ENCODE measurements around the gene HEXIM1.
"Not testable (repeated sequence)": the region's sequence is repeated elsewhere in the genome, so short reads cannot be mapped to it uniquely, and the experiment has no call there.

The HEXIM1 gene

DNA sequence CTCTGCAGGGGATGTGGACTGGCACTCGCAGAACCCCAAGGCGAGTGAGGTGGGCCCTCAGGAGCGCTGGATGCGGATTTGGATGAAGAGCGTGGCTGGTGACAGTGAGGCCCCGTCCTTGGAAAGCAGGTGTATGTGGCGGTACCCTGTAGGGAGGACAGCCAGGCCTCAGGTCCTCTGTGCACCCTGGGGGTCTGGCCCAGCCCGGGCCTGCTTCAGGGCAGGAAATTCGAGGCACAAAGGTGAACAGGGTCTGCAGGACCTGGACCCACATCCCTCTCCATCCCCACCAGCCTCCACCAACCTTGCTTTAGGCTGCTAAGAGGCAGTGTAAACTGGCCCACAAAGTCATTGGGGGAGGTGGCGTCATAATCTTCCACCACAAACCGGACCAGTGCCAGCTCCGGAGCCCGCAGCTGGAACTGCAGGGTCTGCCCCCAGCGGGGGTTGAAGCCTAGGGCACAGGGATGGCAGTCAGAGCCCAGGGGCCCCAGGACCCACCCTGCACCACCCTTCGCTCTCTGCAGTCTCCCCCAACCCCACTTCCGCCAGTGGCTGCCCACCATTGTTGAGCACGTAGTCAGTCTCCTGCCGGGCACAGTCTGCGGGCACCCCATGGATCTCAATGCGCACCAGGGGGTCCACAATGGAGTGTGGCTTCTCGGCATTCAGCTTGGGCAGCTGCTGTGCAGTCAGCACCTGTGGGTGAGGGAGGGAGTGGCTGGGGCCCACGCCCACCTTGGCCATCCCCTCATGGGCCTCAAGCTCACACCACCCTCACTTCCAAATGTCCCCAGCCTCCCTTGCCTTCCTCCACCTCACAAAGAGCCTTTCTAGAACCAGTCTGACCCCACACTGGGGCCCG is 35.5 kb upstream of the HEXIM1 start:
- in situ Hi-C loops (cut with MboI; ENCODE audit: low sequenced_read_pairs), result no loop called here

DNA sequence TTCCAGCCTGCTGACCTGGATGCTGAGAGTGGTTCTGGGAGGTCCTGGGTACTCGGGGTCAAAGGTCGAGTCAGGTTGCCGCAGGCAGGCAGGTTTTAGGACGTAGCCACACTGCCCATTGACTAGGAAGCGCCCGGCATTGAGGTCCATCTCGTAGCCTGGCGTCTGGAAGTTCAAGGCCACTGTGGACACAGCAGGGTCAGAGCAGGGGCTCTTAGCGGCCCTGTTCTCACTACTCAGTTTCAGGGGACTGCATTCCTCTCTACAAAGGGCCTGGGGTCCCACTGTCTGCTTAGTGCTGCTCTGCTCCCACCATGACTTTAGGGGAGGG is 34.9 kb upstream of the HEXIM1 start:
- in situ Hi-C loops (cut with MboI; ENCODE audit: low sequenced_read_pairs), result no loop called here

DNA sequence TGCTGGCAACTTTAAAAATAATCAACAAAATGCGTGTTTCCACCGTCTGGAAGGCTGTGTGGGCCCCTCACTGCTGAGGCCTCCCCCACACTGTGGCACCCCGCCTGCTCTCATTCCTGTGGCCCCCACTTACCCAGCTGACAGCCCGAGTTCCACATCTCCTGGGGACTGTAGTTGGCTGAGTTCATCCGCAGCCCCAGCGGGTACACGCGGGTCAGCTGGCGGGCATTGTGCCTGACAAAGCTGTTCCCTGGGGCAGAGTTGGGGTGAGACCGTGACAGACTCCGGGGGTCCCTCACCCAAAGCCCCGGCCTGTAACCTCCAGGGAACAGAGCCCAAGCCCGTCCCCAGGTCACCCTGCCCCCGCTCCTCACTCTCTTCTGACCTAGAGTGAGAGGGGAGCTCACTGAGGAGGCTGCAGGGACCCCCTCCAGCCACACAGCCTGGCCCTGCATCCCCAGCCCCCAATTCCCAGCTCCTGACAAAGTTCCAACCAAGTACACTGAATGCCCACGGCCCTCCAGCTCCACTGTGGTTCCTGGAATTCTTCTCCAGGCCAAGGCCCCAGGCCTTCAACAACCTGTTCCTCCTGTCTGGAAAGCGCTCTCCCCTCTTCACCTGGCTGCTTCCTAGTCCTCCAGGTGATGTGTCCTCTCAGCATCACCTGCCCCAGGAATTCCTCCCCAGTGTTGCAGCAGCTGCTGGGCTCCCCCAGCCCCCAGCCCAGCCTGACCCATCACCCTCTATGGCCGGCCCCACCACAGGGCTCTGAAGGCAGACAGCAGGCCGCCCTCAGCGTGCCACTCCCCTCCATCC is 34.0 kb upstream of the HEXIM1 start:
- in situ Hi-C loops (cut with MboI; ENCODE audit: low sequenced_read_pairs), result no loop called here

DNA sequence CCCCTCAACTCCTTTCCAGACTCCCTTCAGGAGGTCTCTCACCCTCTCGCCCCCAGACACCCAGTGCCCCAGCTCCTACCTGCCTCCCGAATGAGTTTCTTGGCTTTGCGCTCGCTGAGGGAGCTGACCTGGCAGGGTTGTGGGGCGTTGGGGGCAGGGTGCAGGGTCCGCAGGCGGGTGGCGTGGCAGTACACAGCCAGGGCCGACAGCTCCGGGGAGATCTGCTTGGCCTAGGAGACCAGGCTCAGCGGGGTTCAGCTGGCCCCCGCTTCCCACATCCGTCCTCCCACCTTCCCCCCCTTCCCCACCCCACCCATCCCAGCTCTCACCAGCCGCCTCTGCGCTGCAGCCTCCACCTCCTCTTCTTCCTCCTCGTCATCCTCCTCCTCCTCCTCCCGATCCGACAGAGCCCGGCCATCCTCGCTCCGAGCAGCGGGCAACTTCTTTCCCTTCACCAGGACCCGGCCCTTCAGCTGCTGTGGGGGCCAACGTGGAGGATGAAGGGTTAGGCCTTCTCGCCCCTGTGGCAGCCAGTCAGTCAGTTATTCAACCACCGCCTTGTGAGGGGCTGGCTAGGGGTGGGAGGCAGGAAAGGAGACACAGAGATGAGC is 33.2 kb upstream of the HEXIM1 start:
- in situ Hi-C loops (cut with MboI; ENCODE audit: low sequenced_read_pairs), result no loop called here

DNA sequence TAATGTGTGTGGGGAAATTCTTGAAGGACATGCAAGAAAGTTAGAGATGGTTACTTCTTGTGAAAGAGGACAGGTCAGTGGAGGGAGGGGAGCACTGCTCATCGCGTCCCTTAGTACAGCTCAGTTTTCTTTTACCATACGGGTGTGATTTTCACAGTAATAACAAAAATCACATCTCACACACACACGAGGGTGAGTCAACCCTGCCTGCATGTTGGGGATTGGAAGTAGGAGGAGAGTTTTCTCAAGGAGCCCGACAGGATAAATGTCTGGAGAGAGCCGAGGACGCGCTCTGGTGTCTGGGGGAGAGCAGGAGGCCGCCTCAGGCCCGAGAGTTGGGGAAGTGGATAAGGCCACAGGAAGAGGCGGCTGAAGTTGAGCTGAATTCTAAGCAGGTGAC is 32.4 kb upstream of the HEXIM1 start:
- in situ Hi-C loops (cut with MboI; ENCODE audit: low sequenced_read_pairs), result no loop called here

DNA sequence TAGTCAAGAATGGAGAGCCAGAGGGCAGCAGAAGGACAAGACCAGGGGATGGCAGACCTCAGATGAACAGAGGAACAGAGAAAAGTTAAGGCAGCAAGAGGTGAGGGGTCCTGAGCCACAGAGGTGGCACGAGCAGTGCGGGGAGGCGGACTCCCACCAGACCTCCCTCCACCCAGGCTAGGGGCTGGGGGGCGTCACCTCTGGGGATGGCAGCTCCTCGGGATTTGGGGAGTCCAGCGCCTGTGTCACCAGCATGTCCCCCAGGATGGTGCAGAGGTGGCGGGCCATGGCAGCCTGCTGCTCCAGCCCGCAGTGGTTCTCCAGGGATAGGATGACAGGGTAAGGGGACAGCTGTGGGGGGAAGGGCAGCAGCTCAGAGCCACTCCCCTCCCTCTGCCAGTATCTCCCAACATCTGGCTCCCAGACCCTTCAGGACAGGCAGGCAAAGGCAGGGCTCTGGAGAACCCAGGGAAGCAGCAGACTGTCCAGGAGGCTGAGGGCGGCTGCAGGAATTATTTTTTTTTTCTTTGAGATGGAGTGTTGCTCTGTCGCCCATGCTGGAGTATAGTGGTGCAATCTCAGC is 31.8 kb upstream of the HEXIM1 start:
- in situ Hi-C loops (cut with MboI; ENCODE audit: low sequenced_read_pairs), result no loop called here

DNA sequence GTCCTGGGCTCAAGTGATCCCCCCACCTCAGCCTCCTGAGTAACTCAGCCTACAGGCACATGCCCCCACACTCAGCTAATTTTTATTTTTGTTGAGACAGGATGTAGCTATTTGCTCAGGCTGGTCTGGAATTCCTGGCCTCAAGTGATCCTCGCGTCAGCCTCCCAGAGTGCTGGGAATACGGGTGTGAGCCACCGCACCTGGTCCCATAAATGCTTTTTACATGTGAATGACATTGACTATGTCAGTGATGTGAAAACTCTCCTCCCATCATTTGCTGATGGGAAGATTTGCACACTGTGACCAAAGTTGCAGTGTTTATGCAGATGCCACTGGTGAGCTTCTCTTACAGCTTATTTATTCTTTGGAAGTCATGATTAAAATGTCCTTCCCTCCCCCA is 30.9 kb upstream of the HEXIM1 start:
- in situ Hi-C loops (cut with MboI; ENCODE audit: low sequenced_read_pairs), result no loop called here

DNA sequence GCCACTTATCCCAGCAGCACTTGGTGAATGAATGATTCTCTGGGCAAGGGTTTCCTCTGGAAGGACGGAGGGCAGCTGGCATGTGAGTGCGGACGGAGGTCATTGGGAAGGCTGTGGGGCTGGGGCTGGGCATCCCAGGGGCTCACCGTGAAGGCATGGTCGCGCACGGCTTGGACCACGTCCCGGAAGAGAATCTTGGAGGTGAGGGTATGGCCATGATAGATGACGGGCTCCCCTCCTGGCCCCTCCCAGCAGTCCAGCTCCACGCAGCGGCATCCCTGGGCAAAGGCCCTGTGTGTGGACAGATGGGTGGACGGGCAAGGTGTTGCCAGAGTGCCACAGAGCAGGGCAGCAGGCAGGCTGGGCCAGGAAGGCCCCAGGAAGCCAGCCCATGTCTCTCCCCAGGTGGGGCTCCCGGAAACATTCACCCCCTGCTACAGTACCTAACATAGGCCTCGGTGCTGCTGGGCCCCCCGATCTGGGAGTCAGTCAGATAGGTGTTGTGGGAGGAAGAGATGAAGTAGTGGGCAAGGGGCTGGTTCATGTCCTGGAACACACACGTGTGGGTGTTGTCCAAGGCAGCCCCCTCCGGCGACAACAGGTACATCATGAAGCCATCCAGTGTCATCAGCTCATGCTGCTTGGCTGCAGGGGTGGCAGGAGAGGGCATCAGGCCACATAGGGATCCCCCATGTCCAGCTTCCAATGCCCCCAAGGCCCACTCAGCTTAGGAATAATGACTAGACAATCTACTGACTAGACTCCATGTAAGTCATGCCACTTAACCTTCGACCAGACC is 30.2 kb upstream of the HEXIM1 start:
- in situ Hi-C loops (cut with MboI; ENCODE audit: low sequenced_read_pairs), result no loop called here

DNA sequence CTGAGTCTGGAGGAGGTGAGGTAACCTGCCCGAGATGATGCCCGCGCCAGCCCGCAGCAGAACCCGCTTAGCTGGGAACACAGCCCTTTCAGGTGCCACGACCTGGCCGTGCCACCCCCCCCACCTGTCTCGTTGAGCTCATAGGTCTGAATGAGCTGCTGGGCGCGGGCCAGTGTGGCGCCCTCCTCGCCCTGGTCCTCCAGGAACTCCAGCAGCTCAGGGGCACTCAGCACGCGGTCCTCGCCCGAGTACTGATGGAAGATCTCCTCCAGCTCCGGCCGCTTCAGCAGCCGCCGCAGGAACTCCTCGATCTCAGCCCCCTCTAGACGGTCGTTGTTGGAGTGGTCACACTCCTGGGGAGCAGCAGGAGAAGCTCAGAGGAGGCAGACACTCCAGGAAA is 29.6 kb upstream of the HEXIM1 start:
- in situ Hi-C loops (cut with MboI; ENCODE audit: low sequenced_read_pairs), result no loop called here

DNA sequence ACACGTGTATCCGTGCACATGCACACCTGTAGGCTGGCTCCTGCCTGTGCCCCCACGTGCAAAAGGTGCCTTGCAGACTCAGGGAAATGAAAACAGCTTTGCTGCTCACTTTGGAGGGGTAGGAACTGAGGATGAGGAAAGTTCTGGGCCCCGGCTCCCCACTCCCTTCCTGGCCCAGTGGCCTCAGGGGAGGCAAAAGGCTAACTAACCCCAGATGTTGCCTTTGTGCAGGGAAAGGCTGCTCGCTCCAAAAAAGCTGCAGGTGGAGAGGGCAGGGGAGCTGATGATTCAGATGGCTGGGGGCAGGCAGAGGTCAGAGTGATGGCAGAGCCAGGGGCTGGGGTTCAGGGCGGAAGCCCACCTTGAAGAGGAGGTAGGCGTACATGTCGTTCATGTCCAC is 28.3 kb upstream of the HEXIM1 start:
- in situ Hi-C loops (cut with MboI; ENCODE audit: low sequenced_read_pairs), result no loop called here

DNA sequence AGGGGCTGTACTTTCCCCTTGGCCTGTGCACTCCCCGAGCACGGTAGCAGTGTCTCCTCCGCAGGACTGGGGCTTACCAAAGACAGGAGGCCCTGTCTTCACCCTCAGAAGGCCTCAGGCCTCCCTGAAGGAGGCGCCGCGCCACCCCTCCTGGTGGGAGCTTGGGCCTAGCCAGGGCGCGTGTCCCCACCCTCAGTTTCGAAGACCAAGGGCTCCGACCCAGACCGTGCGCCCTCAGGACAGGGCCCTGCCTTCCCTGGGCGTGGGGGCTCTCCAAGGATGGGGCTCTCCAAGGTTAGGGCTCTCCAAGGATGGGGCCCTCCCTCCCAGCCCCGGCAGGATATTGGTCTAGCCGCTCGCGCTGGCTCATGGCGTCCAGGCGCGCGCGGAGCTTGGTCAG is 27.7 kb upstream of the HEXIM1 start:
- in situ Hi-C loops (cut with MboI; ENCODE audit: low sequenced_read_pairs), result no loop called here

DNA sequence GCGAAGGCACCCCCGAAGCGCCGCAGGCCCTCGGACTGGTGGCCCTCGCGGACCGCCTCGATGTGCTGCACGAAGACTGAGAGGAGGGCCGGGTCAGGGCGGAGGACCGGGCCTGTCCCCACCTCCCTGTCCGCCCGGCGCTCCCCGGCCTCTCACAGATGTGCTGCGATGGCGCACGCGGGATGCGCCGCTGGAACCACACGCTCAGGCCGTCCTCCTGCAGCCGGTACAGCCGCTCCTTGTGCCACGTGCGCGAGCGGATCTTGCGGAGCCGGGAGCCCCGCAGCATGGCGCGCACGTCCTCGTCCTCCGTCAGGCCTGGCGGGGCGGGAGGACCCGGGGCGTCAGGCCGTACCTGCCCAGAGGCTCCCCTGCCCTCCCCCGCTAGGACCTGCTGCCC is 27.2 kb upstream of the HEXIM1 start:
- in situ Hi-C loops (cut with MboI; ENCODE audit: low sequenced_read_pairs), result no loop called here

DNA sequence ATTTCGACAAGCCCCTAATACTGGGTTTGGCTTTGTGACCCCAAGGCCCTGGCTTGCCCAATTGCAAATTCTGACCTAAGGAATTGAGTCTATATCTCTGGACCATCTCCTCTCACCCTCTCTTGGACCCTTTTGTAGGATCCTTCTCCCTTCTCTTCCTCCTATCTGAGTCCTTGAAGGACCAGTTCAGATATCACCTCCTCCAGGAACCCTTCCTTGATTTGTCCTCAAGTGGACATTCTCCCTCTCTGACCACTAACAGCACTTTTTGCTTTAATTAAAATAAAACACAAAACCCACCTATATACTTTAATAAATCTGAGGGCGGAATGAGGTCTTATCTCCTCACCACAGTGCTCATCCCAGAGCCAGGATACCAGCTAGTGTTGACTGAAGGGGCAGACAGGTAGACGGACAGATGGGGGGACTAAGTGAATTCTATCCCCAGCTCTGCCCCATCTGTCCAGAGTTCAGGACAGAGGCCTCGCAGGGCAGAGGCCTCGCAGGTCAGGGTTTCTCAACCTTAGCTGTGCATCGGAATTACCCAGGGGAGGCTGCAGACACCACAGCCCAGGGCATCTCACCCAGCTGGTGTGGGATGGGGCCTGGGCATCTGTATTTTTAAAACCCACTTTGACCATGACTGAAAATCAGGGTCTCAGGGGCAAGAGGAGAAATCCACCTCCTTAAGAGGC is 25.1 kb upstream of the HEXIM1 start:
- in situ Hi-C loops (cut with MboI; ENCODE audit: low sequenced_read_pairs), result no loop called here

DNA sequence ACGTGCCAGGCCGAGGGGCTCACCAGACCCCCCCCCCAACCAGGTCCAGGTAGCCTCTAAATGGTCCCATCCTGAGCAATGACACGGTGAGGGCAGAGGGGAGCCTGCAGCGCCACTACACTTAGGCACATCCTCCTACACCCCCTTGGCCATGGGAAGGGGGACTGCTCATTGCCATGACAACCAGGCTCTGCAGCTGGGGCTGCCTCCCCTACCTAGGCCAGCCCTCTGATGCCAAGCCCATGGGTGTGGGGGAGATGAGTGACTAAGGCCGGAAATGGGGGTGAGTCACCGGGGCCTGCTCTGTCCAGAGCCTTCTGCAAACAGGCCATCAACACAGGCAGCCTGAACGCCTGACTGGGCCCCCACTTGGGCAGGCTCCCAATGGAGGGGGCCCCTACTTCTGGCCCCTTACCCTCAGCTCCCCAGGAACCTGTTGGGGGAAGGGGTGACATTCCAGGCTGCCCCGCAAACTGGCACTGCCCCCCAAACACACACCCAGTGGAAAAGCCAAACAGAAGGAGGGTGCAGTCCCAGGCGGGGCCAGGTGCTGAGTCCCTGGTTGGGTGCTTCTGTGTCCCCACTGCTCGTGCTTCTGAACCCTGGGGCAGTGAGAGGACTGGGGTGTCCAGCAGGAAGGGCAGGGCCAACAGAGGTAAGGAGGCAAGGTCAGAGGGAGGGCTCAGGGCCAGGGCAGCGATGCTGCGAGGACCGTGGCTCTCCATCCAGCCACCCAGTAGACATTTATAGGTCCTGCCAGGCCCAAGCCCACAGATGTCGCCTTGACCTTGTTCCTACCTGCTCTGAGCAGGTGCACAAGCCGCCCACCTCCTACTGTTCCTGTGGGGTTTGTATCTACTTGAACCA is 24.1 kb upstream of the HEXIM1 start:
- in situ Hi-C loops (cut with MboI; ENCODE audit: low sequenced_read_pairs), result no loop called here

DNA sequence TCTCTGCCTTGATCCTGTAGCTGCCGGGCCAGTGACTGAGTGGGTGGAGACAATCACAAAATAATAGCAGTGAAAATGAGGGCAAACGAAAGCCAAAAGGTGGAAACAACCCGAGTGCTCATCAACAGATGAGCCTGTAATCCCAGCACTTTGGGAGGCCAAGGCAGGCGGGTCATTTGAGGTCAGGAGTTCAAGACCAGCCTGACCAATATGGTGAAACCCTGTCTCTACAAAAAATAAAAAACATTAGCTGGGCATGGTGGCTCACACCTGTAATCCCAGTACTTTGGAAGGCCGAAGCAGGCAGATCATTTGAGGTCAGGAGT is 23.5 kb upstream of the HEXIM1 start:
- in situ Hi-C loops (cut with MboI; ENCODE audit: low sequenced_read_pairs), result not testable (repeated sequence)

DNA sequence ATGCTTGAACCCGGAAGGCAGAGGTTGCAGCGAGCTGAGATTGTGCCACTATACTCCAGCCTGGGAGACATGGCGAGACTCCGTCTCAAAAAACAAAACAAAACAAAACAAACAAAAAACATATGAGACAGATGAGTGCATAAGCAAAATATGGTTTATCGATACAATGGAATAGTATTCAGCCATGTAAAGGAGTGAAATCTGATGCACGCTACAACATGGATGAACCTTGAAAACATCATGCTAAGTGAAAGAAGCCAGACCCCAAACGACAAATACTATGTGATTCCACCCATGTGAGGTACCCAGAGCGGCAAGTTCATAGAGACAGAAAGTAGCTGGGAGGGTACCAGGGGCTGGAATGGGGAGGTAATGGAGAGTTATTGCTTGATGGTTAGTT is 22.8 kb upstream of the HEXIM1 start:
- in situ Hi-C loops (cut with MboI; ENCODE audit: low sequenced_read_pairs), result no loop called here

DNA sequence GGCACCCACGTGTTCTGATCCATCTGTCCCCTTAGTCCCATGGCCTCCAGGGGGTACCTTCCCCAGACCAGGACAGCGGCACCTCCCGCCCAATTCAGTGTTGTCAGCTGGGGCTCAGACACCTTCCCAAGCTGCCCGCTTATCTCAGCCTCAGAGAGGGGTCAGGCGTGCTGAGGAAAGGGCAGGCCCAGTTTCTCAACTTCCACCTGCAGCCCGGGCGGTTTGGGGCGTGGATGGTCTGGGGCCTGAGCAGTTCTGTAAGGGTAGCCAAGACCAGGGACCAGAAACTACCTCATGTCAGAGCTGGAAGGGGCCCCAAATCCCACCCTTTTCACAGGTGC is 21.1 kb upstream of the HEXIM1 start:
- in situ Hi-C loops (cut with MboI; ENCODE audit: low sequenced_read_pairs), result no loop called here

DNA sequence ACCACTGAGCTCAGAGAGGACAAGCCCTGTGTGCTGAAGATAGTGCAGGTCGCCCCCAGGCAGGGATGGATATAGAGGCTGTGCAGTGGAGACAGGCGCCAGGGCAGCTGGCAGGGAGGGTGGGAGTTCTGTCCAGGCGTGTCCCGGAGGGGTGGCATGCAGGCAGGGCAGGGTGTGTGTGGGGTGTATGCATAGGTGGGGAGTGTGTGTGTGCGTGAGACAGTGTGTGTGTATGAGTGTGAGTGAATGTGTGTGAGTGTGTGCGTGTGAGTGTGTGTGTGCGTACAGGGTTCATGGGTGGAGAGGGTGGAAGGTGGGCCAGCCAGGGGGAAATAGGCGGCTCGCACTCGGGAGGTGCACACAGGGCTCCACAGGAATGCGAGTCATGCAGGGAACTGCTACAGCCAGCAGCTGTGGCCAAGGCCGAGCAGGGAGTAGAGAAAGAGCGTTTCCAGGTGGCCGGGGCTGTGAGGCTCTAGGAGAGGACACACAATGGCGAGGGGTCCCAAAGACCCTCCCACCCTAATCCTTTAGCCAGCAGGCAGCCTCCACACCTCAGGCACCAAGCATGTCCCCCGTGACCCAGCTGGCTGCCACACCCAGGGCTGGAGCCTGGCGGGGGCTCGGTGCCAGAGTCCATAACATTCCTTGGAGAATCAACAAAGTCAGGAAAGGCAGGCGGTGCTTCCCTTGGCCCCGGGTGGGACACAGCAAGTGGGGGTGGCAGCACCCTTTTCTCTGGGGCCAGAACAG is 20.6 kb upstream of the HEXIM1 start:
- in situ Hi-C loops (cut with MboI; ENCODE audit: low sequenced_read_pairs), result no loop called here

DNA sequence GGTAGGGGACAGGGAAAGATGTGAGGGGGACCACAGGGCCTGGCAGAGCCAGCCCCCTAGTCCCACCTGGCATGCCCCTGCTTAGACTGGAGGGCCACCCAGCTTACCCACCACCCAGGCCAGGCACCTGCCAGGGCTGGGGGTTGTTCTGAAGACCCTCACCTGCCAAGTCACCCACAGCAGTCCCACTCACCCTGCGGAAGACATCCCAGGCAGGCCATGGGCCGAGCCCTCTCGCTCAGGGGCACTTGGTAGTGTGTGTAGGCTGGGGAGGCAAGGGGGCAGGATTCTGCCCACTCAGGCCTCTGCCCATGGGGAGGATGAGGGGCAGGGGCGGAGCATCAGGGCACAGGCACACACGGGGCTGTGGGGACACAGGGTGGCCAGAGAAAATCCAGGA is 19.9 kb upstream of the HEXIM1 start:
- in situ Hi-C loops (cut with MboI; ENCODE audit: low sequenced_read_pairs), result no loop called here

All from HL-60/S4 treated with phorbol 12-myristate 13-acetate at 8.2 ng/mL for 4 days and 3 days (cell line).